Small intestine (tissue), 16 donors: ENCODE results near the gene FAM20B. TPM values are rescaled to one million over a fixed set of nuclear protein-coding genes. Genes with fewer than 3 reads are reported as not detected.
A peak's percentile ranks its signal among the peaks of the same experiment; 100 is the strongest.
"Not testable (repeated sequence)": the region's sequence is repeated elsewhere in the genome, so short reads cannot be mapped to it uniquely, and the experiment has no call there.

ENCODE experiments used
- DNase-seq, 2 donors: peaks; one replicate each; pipeline versions ENCODE4 v3.0.0 to v3.0.0-alpha.2; 2013
- FAIRE-seq: peaks from 2 replicates; lab custom pipeline; 2012; peaks lifted over from hg19 to GRCh38; lab: Jason Lieb, UNC
- H3K27ac ChIP-seq, 3 donors: one replicate each; pipeline ENCODE4 v1.5.1; 2013; ENCODE audit warnings: low read length in 2 of 3, mild to moderate bottlenecking in 2 of 3, control low read depth in 1 of 3, inconsistent platforms in 1 of 3, low read depth in 1 of 3, moderate library complexity in 1 of 3
- H3K27me3 ChIP-seq, 3 donors: one replicate each; pipeline ENCODE4 v1.6.1; 2013; ENCODE audit warnings: low read length in 3 of 3, inconsistent platforms in 1 of 3; ENCODE audit not compliant: control insufficient read depth in 3 of 3, insufficient read depth in 3 of 3
- H3K36me3 ChIP-seq, 3 donors: one replicate each; pipeline ENCODE4 v1.6.1; 2013; ENCODE audit warnings: low read length in 3 of 3, inconsistent platforms in 1 of 3, low read depth in 1 of 3, mild to moderate bottlenecking in 1 of 3, moderate library complexity in 1 of 3; ENCODE audit not compliant: control insufficient read depth in 3 of 3, insufficient read depth in 2 of 3
- H3K4me1 ChIP-seq, 3 donors: one replicate each; pipeline ENCODE4 v1.6.1; 2013; ENCODE audit warnings: low read length in 2 of 3, inconsistent platforms in 1 of 3, low read depth in 1 of 3, mild to moderate bottlenecking in 1 of 3, moderate library complexity in 1 of 3; ENCODE audit not compliant: control insufficient read depth in 3 of 3, insufficient read depth in 2 of 3
- H3K4me3 ChIP-seq, 3 donors: one replicate each; pipeline ENCODE4 v1.5.1; 2013; ENCODE audit warnings: low read length in 3 of 3, control low read depth in 1 of 3, inconsistent platforms in 1 of 3, low read depth in 1 of 3, mild to moderate bottlenecking in 1 of 3, moderate library complexity in 1 of 3
- H3K9me3 ChIP-seq, 2 donors: one replicate each; pipeline ENCODE4 v1.6.1; 2013; ENCODE audit warnings: low read depth in 1 of 2, low read length in 1 of 2; ENCODE audit not compliant: control insufficient read depth in 2 of 2, insufficient read depth in 1 of 2
- WGBS, 3 donors: extraction: QIAGEN DNeasy Blood & Tissue Kit; methylation state at CpG; one replicate each; pipeline ENCODE4 v1.1.7; 2013; 5-methylcytosine and 5-hydroxymethylcytosine counted together
- long read RNA-seq, 10 donors: transcript quantifications; one replicate each; lab custom pipeline, GENCODE V29; 2026
- polyA plus RNA-seq, 4 donors: library from polyadenylated mRNA; stranded (reverse) in 3 of 4; unstranded in 1 of 4; fragments of 200-250 nt in 3 of 4; fragments of 120-200 nt in 1 of 4; gene quantifications; one replicate each; pipeline versions ENCODE4 v1.2.1 to v1.2.3, GENCODE V29; 2013
- donor health status: healthy with polysubstance abuse.
- donor health status: control.
- donor health status: control.
- donor health status: Bipolar disorder and iron deficiency.
- donor health status: healthy.

FAM20B gene
- polyA plus RNA-seq: 10 to 100 TPM in 2 of 4 donors, 1 to 10 TPM in 2; 5.4 to 24.9 (median 10.7) TPM
- long read RNA-seq, donor 1: 0 reads
- long read RNA-seq, donor 2: 0 reads
- long read RNA-seq, donor 3: 0 reads
- long read RNA-seq, donor 4, full-length matches to known transcripts: 1 of 1 reads
- long read RNA-seq, donor 4, partial matches to known transcripts: 0 of 1 reads
- long read RNA-seq, donor 4, other reads (novel, unspliced or antisense): 0 of 1 reads
- long read RNA-seq, donor 5, full-length matches to known transcripts: 1 of 1 reads
- long read RNA-seq, donor 5, partial matches to known transcripts: 0 of 1 reads
- long read RNA-seq, donor 5, other reads (novel, unspliced or antisense): 0 of 1 reads
- long read RNA-seq, donor 6, full-length matches to known transcripts: 1 of 1 reads
- long read RNA-seq, donor 6, partial matches to known transcripts: 0 of 1 reads
- long read RNA-seq, donor 6, other reads (novel, unspliced or antisense): 0 of 1 reads
- long read RNA-seq, donor 7: 0 reads
- long read RNA-seq, donor 8, full-length matches to known transcripts: 2 of 2 reads
- long read RNA-seq, donor 8, partial matches to known transcripts: 0 of 2 reads
- long read RNA-seq, donor 8, other reads (novel, unspliced or antisense): 0 of 2 reads
- long read RNA-seq, donor 9, full-length matches to known transcripts: 1 of 1 reads
- long read RNA-seq, donor 9, partial matches to known transcripts: 0 of 1 reads
- long read RNA-seq, donor 9, other reads (novel, unspliced or antisense): 0 of 1 reads
- long read RNA-seq, donor 10, full-length matches to known transcripts: 1 of 1 reads
- long read RNA-seq, donor 10, partial matches to known transcripts: 0 of 1 reads
- long read RNA-seq, donor 10, other reads (novel, unspliced or antisense): 0 of 1 reads

- no peaks in the 10 kb centered on the region for H3K27me3 ChIP-seq
- FAIRE-seq: no peak
- DNase-seq: peak; percentile 94 to 98
- no peaks in the 10 kb centered on the region for H3K9me3 ChIP-seq
- H3K36me3 ChIP-seq: no peaks in the 10 kb centered on the region
- 16 to 25% (median 23%) methylated on average over 36 to 58 of the region's 58 CpGs for WGBS, 3 donors
- H3K27ac ChIP-seq: peak within 1 kb of the TSS; percentile 96 to 99 (median 98)
- H3K4me1 ChIP-seq: peaks cover 7 to 37% (median 7%) of the 10 kb centered on the region in 3 donors
- H3K4me3 ChIP-seq: peak within 1 kb of the TSS; percentile 72 to 90 (median 77)
Observed at GRCh38 chr1:179025125-179025974, at the start of gene FAM20B. Gene FAM20B (plus strand): TSS chr1:179025894. CDS start chr1:179043848, 17,954 bp downstream.

- peaks cover 3 to 25% of the 10 kb centered on the region in 2 donors for H3K9me3 ChIP-seq
- FAIRE-seq: no peak
Observed at GRCh38 chr1:178976541-178976940, 49.2 kb upstream of the FAM20B start.

GRCh38 chr1:178986204-178986603, 39.5 kb upstream of the FAM20B start:
- no peak overlapping the region for H3K4me3 ChIP-seq
- 65 to 73% (median 69%) methylated on average over 3 of the region's 3 CpGs for WGBS, 3 donors
- FAIRE-seq (no peak), DNase-seq (no peak)
- H3K36me3 ChIP-seq: no peaks in the 10 kb centered on the region
- no peak overlapping the region for H3K27ac ChIP-seq
- H3K9me3 ChIP-seq: no peaks in the 10 kb centered on the region
- no peaks in the 10 kb centered on the region for H3K27me3 ChIP-seq
- no peaks in the 10 kb centered on the region for H3K4me1 ChIP-seq

More at GRCh38 chr1:178976541-178976940, 49.2 kb upstream of the FAM20B start:
- 67 to 76% (median 68%) methylated on average over 2 of the region's 2 CpGs for WGBS, 3 donors
- Histone ChIP-seq H3K27me3 (no peaks in the 10 kb centered on the region), H3K36me3 (no peaks in the 10 kb centered on the region), H3K4me3 (no peak overlapping the region), H3K4me1 (peaks cover 0 to 7% (median 0%) of the 10 kb centered on the region in 3 donors), H3K27ac (no peak overlapping the region)
- no peak for DNase-seq

GRCh38 chr1:178988198-178988597, 37.5 kb upstream of the FAM20B start:
- not testable (repeated sequence) for H3K27ac ChIP-seq, H3K4me3 ChIP-seq, H3K4me1 ChIP-seq, H3K9me3 ChIP-seq, H3K36me3 ChIP-seq, H3K27me3 ChIP-seq, FAIRE-seq, DNase-seq
- 91 to 100% (median 99%) methylated on average over 1 to 2 of the region's 2 CpGs for WGBS, 3 donors

- peaks cover 0 to 12% of the 10 kb centered on the region in 2 donors for H3K9me3 ChIP-seq
- no peaks in the 10 kb centered on the region for H3K36me3 ChIP-seq
- H3K27ac ChIP-seq: no peak overlapping the region
- FAIRE-seq (no peak), DNase-seq (no peak)
- H3K4me1 ChIP-seq: no peaks in the 10 kb centered on the region
- H3K4me3 ChIP-seq: no peak overlapping the region
- H3K27me3 ChIP-seq: peaks cover 0 to 1% (median 0%) of the 10 kb centered on the region in 3 donors
- 94 to 100% (median 94%) methylated on average over 1 of the region's 1 CpG for WGBS, 3 donors
Observed at GRCh38 chr1:178993559-178993958, 32.1 kb upstream of the FAM20B start.

GRCh38 chr1:178997428-178997827, 28.3 kb upstream of the FAM20B start:
- peaks cover 0 to 1% (median 0%) of the 10 kb centered on the region in 3 donors for H3K4me1 ChIP-seq
- WGBS, 3 donors: 70 to 89% (median 87%) methylated on average over 1 of the region's 1 CpG
- peaks cover 0 to 12% of the 10 kb centered on the region in 2 donors for H3K9me3 ChIP-seq
- FAIRE-seq (no peak), DNase-seq (no peak)
- H3K36me3 ChIP-seq: no peaks in the 10 kb centered on the region
- no peak overlapping the region for H3K27ac ChIP-seq
- no peak overlapping the region for H3K4me3 ChIP-seq
- H3K27me3 ChIP-seq: peaks cover 0 to 1% (median 0%) of the 10 kb centered on the region in 3 donors

- Histone ChIP-seq H3K9me3 (peaks cover 0 to 12% of the 10 kb centered on the region in 2 donors), H3K36me3 (no peaks in the 10 kb centered on the region), H3K27me3 (peaks cover 0 to 1% (median 0%) of the 10 kb centered on the region in 3 donors), H3K4me1 (peaks cover 0 to 10% (median 0%) of the 10 kb centered on the region in 3 donors), H3K4me3 (no peak overlapping the region), H3K27ac (no peak overlapping the region)
- FAIRE-seq (no peak), DNase-seq (no peak)
- 94% methylated on average over 3 of the region's 3 CpGs for WGBS, 3 donors
Observed at GRCh38 chr1:178998295-178998694, 27.4 kb upstream of the FAM20B start.
